KBM-7 (cell line): ENCODE measurements around the gene RPS16.

ENCODE experiments used
- DNase-seq: peaks from one replicate; pipeline ENCODE4 v3.0.0-alpha.2; 2015
- in situ Hi-C: fragments of 300-500 bp; cut with MboI; formaldehyde crosslinking; loops from 2 replicates; pipeline ENCODE4 v1.14.3; 2020; ENCODE audit warnings: low sequenced_read_pairs, low pct_unique_long_range_greater_than_20kb, mixed read lengths

RPS16 gene

DNA sequence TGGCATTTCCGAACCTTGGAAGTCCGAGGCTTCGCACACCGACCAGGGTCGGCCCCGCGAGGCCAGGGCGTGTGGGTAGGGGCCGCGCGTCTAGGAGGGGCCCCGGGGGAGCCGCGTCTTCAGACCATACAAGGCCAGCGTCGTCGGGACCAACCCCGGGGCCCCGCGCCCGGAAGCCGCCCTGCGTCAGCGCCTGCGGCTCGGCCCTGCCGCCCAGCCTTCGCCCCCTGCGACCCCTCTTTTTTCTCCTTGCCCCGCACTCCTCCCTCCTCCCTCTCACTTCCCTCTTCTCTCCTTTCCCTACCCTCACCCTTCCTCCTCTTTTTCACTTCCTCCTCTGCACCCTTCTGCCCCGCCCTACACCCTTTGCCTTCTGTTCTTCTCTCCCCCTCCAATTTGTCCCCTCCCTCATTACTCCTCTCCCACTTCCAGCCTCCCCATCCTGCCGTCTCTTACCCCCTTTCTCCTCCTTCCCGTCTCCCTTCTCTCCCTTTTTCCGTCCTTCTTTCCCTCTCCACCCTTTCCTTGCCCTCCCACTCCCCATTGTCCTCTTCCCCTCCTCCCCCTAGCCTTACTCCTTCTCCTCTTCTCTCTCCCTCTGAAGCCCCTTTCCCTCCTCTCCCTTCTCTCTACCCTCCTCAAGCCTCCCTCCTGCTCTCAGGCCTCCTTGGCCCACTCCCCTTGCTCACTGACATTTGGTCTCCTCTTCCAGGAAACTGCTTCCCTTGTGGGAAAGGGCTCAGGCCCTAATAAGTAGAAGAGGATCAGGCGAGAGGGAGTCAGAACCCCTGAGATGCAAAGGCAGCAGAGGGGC lies 25.5 kb downstream of the RPS16 start:
- in situ Hi-C loops, result no loop called here
- peak; percentile 83 for DNase-seq

DNA sequence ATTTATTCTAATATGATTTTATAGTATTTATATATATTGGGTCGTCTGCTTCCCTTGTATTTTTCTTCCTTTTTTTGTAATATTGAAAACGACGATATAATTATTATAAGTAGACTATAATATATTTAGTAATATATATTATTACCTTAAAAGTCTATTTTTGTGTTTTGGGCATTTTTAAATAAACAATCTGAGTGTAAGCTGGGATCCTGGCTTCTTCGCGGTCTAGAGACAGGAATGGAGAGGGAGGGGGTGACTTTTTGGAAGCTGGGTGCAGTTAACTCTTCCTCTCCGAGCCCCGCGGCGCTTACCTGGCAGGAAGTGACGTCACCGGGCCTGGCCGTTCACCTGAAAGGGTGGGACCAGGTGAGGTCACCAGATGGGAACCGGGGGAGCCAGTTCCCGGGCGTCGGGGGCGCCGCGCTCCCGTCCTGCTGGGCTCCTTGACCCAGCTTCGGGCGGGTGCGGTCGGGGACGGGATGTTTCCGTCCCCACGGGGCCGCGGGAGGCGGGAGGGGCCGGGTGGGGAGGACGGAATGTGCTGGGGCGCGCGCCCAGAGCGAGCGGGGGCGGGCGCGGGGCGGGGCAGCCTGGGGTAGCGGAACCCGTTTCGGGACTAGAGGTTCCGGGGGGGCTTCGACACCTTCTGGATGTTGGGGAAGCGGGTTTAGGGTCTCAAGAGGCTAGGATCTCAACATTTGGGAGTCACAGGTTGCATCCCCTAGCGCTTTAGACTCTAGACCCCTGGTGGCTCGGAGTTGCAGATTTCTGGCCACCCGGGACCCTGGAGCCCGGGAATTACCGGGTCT lies 26.3 kb downstream of the RPS16 start:
- peak; percentile 53 for DNase-seq
- in situ Hi-C loops, result no loop called here

DNA sequence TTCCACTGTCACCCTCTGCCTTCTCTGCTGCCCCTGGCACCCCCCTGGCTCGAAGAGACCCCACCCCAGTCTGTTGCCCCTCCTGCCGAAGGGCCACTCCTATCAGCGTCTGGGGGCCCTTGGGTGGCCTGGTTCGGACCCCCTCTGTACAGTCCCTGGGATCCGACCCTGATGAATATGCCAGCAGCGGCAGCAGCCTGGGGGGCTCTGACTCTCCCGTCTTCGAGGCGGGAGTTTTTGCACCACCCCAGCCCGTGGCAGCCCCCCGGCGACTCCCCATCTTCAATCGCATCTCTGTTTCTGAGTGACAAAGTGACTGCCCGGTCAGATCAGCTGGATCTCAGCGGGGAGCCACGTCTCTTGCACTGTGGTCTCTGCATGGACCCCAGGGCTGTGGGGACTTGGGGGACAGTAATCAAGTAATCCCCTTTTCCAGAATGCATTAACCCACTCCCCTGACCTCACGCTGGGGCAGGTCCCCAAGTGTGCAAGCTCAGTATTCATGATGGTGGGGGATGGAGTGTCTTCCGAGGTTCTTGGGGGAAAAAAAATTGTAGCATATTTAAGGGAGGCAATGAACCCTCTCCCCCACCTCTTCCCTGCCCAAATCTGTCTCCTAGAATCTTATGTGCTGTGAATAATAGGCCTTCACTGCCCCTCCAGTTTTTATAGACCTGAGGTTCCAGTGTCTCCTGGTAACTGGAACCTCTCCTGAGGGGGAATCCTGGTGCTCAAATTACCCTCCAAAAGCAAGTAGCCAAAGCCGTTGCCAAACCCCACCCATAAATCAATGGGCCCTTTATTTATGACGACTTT lies 27.1 kb downstream of the RPS16 start:
- DNase-seq, result peak; percentile 35
- in situ Hi-C loops, result no loop called here

DNA sequence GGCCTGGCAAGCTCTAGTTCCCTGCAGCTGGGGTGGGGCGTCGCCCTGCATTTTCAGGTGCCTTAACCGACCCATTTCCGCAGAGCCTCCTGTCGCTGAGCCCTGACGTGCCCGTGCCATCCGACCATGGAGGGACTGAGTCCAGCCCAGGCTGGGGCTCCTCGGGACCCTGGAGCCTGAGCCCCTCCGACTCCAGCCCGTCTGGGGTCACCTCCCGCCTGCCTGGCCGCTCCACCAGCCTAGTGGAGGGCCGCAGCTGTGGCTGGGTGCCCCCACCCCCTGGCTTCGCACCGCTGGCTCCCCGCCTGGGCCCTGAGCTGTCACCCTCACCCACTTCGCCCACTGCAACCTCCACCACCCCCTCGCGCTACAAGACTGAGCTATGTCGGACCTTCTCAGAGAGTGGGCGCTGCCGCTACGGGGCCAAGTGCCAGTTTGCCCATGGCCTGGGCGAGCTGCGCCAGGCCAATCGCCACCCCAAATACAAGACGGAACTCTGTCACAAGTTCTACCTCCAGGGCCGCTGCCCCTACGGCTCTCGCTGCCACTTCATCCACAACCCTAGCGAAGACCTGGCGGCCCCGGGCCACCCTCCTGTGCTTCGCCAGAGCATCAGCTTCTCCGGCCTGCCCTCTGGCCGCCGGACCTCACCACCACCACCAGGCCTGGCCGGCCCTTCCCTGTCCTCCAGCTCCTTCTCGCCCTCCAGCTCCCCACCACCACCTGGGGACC lies 27.9 kb downstream of the RPS16 start:
- peak; percentile 20 for DNase-seq
- in situ Hi-C loops, result no loop called here

DNA sequence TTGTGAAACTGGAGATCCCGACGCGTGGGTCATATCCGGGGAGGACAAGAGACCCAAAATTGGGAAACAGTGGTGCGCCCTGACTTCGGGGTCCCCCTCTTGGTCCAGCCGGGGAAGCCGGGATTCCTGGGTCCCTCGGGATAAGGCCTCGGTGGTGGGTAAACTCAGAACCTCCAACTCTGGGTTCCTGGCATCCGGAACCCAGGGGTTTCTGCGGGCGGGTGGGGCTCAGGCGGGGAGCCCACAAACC lies 28.4 kb downstream of the RPS16 start:
- DNase-seq, result no peak
- in situ Hi-C loops, result no loop called here

GRCh38 chr19:39406656-39407409 lies 28.9 kb downstream of the RPS16 start, which contains the start of gene ZFP36:
ZFP36 (plus strand) TSS chr19:39406847; CDS start chr19:39406905, 58 bp downstream.
- DNase-seq, result peak; percentile 74
- in situ Hi-C loops, result no loop called here

DNA sequence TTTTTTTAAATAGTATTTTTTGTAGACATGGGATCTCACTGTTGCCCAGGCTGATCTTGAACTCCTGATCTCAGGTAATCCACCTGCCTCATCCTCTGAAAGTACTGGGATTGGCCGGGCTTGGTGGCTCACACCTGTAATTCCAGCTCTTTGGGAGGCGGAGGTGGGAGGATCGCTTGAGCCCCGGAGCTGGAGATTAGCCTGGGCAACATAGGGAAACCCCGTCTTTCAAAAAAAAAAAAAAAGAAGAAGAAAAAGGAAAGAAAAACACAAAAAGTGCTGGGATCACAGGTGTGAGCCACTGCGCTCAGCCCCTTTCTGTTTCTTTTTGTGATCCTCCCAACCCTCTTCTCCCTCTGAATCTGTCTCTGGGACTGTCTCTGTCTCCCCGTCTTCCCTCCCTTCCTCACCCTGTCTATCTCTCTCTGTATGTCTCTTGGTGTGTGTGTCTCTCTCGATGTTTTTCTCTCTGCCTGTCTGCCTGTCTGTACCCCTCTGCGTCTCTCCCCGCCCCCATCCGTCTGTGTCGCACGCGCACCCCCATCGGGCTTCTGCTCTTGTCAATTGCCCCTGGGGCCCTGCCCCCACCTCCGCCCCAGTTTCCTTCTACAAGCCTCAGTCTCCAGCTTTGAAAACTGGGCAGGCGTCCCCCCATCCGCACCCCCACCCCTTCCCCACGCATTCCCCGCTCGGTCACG lies 29.6 kb downstream of the RPS16 start:
- DNase-seq, result peak; percentile 67
- in situ Hi-C loops, result no loop called here

DNA sequence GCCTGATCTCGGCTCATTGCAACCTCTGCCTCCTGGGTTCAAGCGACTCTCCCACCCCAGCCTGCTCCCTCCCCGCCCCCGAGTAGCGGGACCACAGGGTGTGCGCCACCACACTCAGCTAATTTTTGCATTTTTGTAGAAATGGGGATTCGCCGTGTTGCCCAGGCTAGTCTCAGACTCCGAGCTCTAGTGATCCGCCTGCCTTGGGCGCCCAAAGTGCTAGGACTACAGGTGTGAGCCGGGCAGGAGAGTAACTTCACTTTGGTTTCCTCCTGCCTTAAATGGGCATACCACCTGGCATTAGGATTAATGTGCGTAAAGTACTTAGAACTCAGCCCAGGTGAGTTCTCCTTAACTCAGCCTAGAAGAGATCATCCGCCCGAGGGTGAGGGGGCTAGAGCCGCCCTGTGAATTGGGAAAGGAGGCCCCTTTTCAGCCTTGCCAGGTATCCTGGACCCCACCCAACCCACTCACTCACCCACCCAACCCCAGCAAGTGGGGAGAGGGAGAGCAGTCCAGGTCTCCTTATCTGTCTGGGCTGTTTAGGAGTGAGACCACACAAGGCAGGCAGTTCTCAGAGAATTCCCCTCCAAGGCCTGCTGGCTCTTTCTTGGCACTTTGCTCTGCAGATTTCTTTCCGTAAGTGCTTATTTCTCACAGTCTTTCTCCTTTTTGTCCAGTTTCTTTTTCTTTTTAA lies 30.3 kb downstream of the RPS16 start:
- DNase-seq, result no peak
- in situ Hi-C loops, result no loop called here

DNA sequence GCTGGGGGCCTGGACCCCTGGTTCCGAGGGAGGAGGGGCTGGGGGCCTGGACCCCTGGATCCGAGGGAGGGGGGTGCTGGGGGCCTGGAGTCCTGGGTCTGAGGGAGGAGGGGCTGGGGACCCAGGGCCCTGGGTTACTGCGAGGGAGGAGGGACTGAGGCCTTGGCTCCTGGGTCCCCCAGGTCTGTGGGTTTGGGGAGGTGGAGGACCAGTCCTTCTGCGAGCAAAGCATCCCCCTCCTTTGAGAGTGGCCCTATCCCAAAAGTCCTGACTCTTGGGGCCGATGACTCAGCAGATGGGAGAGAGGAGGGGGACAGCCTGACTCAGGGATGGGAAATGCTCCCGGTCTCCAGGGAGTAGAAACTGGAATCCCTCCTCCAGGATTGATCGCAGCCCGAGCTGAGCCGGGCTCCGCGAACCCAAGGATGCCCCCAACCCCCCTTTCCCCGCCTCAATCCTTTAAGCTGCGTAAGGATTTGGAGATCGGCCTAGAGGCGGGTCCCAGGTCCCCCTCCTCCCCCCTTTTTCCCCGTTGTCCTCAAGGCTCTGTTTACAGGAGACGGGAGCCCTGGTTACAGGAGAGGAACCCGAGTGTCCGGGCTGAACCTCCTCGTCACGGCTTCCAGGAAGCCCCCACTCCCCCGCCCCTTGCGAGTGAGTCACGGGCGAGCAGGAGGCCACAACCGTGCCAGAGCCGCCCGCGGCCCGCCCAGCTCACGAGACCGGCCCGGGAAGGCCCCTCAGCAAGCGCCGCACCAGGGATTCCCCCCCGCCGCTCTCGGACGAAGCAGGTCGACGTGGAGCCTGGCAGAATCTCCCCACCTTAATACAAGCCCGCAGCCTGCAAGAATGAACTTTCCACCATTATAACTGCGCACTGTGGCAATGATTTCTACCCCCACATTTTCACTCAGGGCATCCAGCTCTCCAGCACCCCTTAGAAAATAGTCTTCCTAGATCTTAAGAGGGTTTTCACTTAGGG lies 32.1 kb downstream of the RPS16 start:
- in situ Hi-C loops, result no loop called here
- peak; percentile 89 for DNase-seq

- DNase-seq, result peak; percentile 93
- in situ Hi-C loops, result no loop called here
Observed at GRCh38 chr19:39402346-39403300, 33.1 kb downstream of the RPS16 start.

DNA sequence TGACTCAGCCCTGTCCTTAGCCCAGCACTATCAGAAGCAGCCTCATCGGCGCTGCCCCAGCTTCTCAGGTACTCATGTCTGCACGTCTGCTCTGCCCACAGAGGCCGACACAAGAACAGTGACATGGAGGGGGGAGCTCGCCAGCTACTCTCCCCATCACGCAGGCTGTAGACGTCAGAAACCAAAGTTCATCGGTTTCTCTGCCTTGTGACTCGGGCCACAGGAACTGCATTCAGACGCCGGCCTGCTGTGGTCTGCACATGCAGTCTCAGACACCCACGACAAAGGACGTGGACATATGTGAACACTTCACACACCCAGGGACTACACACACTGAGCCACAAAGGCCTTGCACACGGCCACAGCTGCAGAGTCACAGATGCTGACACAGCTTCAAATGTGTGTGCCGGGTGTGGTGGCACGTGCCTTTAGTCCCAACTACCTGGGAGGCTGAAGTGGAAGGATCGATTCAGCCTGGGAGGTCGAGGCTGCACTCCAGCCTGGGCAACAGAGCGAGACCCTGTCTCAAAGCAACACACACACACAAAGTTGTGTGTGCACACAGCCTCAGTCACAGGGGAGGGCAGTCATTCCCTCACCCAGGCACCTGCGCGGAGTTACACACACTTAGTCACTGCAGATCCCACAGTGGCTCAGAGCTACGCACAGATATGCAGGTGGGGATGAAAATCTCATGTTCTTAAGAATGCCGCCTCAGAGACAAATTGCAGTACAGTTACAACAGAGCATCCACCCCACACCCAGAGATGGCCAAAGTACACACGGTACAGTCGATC lies 34.0 kb downstream of the RPS16 start:
- in situ Hi-C loops, result no loop called here
- peak; percentile 42 for DNase-seq

- DNase-seq, result no peak
- in situ Hi-C loops, result no loop called here
Observed at GRCh38 chr19:39401070-39401548, 34.6 kb downstream of the RPS16 start.

- no peak for DNase-seq
- in situ Hi-C loops, result no loop called here
Observed at GRCh38 chr19:39400061-39400460, 35.7 kb downstream of the RPS16 start.

- in situ Hi-C loops, result no loop called here
- no peak for DNase-seq
Observed at GRCh38 chr19:39399668-39400050, 36.1 kb downstream of the RPS16 start.
